Aorta (tissue), 5 donors: ENCODE measurements around the gene PTHLH. TPM values are rescaled to one million over a fixed set of nuclear protein-coding genes. Genes with fewer than 3 reads are reported as not detected.

Experiments
- ATAC-seq: fragments of 200-7000 bp; cut with Tn5 transposase; one replicate; pipeline ENCODE4 v1.9.1; 2022; ENCODE audit warnings: moderate library complexity; ENCODE audit not compliant: low FRiP score
- DNase-seq, 2 donors: peaks; one replicate each; pipeline ENCODE4 v3.0.0-alpha.2; 2020
- H3K27ac ChIP-seq, 2 donors: one replicate each; pipeline ENCODE4 v1.5.1; 2013; ENCODE audit warnings: low read length in 2 of 2, mild to moderate bottlenecking in 2 of 2, moderate library complexity in 2 of 2, control low read depth in 1 of 2, inconsistent platforms in 1 of 2, low read depth in 1 of 2
- H3K27me3 ChIP-seq, 2 donors: one replicate each; pipeline ENCODE4 v1.6.1; 2013; ENCODE audit warnings: control low read depth in 1 of 2, low read length in 1 of 2, mild to moderate bottlenecking in 1 of 2, moderate library complexity in 1 of 2; ENCODE audit not compliant: insufficient read depth in 2 of 2, control insufficient read depth in 1 of 2
- H3K36me3 ChIP-seq, 2 donors: one replicate each; pipeline ENCODE4 v1.6.1; 2013; ENCODE audit warnings: control low read depth in 1 of 2, low read length in 1 of 2, mild to moderate bottlenecking in 1 of 2; ENCODE audit not compliant: insufficient read depth in 2 of 2, control insufficient read depth in 1 of 2
- H3K4me1 ChIP-seq, 2 donors: one replicate each; pipeline ENCODE4 v1.6.1; 2013; ENCODE audit warnings: low read length in 2 of 2, control low read depth in 1 of 2, mild to moderate bottlenecking in 1 of 2, moderate library complexity in 1 of 2; ENCODE audit not compliant: insufficient read depth in 2 of 2, control insufficient read depth in 1 of 2
- H3K4me3 ChIP-seq, 2 donors: one replicate each; pipeline ENCODE4 v1.5.1; 2013; ENCODE audit warnings: low read length in 2 of 2, control low read depth in 1 of 2, mild to moderate bottlenecking in 1 of 2
- H3K9me3 ChIP-seq: one replicate; pipeline ENCODE4 v1.6.1; 2013; ENCODE audit warnings: mild to moderate bottlenecking, low read length; ENCODE audit not compliant: control insufficient read depth
- WGBS, 2 donors: extraction: QIAGEN DNeasy Blood & Tissue Kit; methylation state at CpG; one replicate each; pipeline ENCODE4 v1.1.7; 2013; 5-methylcytosine and 5-hydroxymethylcytosine counted together
- intact Hi-C, 2 donors: fragments of 100-400 bp; cut with DNase I; formaldehyde crosslinking; loops; one replicate each; pipeline versions ENCODE4 v1.14.2 to v1.15.0; 2022
- polyA plus RNA-seq, 2 donors: library from polyadenylated mRNA; stranded (reverse); fragments of 200-250 nt; gene quantifications; one replicate each; pipeline ENCODE4 v1.2.3, GENCODE V29; 2013
- total RNA-seq, 2 donors: library from RNA; stranded (reverse); fragmentation: NEBNext Ultra II Directional; extraction: Animal tissue kit (Norgen Biotek cat#: 25700); gene quantifications; one replicate each; pipeline ENCODE4 v1.2.1, GENCODE V29; 2021
- donor health status: healthy with polysubstance abuse.
- donor health status: Bipolar disorder and iron deficiency.
- donor health status: DM: no; HTN: no; CAD: no.
- donor health status: DM: no; HTN: no; CAD: no.
- donor health status: DM: yes; HTN: yes; CAD: no.

The PTHLH gene
- total and polyA plus RNA-seq, 4 donors: 2.3 to 7.1 (median 4.5) TPM

- peak; percentile 35 for ATAC-seq
- Histone ChIP-seq H3K27ac (no peak overlapping the region), H3K9me3 (no peaks in the 10 kb centered on the region), H3K4me1 (no peaks in the 10 kb centered on the region), H3K27me3 (no peaks in the 10 kb centered on the region), H3K36me3 (no peaks in the 10 kb centered on the region), H3K4me3 (peak overlapping the region; percentile 46 to 64)
- peak; percentile 56 to 81 for DNase-seq
- 2% methylated on average over 57 to 69 of the region's 69 CpGs for WGBS, 2 donors
- intact Hi-C loops: loop anchor here in 1 of 2 donors (2.0 kb wide), 1 partner anchor 202 kb away; no protein-coding TSS in a partner anchor
Measured at GRCh38 chr12:27970401-27971120, 2.0 kb downstream of the PTHLH start.

- Histone ChIP-seq H3K4me3 (peak overlapping the region; percentile 46 to 64), H3K9me3 (no peaks in the 10 kb centered on the region), H3K27me3 (no peaks in the 10 kb centered on the region), H3K36me3 (no peaks in the 10 kb centered on the region), H3K4me1 (peaks cover 0 to 1% of the 10 kb centered on the region in 2 donors), H3K27ac (no peak overlapping the region)
- WGBS, 2 donors: 1% methylated on average over 44 to 55 of the region's 55 CpGs
- DNase-seq (peak; percentile 59 to 82), ATAC-seq (peak; percentile 68)
- intact Hi-C loops: loop anchor here in 1 of 2 donors (2.0 to 5.0 kb wide), 2 partner anchors 203 to 222 kb away; partner anchors contain the start of gene CCDC91
Measured at GRCh38 chr12:27969624-27970400, 2.7 kb downstream of the PTHLH start.

GRCh38 chr12:27968972-27969623, 3.4 kb downstream of the PTHLH start:
- no peaks in the 10 kb centered on the region for H3K27me3 ChIP-seq
- WGBS, 2 donors: 2% methylated on average over 38 of the region's 38 CpGs
- H3K9me3 ChIP-seq: no peaks in the 10 kb centered on the region
- H3K27ac ChIP-seq: peak overlapping the region in 1 of 2 donors; percentile 1
- DNase-seq (peak; percentile 52 to 75), ATAC-seq (peak; percentile 42)
- H3K4me1 ChIP-seq: peaks cover 0 to 1% of the 10 kb centered on the region in 2 donors
- peak overlapping the region; percentile 46 to 64 for H3K4me3 ChIP-seq
- H3K36me3 ChIP-seq: no peaks in the 10 kb centered on the region
- intact Hi-C loops: loop anchor here in 1 of 2 donors (5.0 kb wide), 1 partner anchor 223 kb away; the partner anchor contains the start of gene CCDC91

GRCh38 chr12:27967551-27968054, 4.9 kb downstream of the PTHLH start:
- Histone ChIP-seq H3K4me1 (peaks cover 0 to 1% of the 10 kb centered on the region in 2 donors), H3K4me3 (no peak overlapping the region), H3K9me3 (no peaks in the 10 kb centered on the region), H3K27ac (no peak overlapping the region), H3K27me3 (no peaks in the 10 kb centered on the region), H3K36me3 (no peaks in the 10 kb centered on the region)
- no peak for DNase-seq
- ATAC-seq: no peak
- 59 to 62% methylated on average over 2 of the region's 2 CpGs for WGBS, 2 donors
- intact Hi-C loops: loop anchor here in 1 of 2 donors (5.0 kb wide), 1 partner anchor 225 kb away; the partner anchor contains the start of gene CCDC91

GRCh38 chr12:27966870-27967269, 5.7 kb downstream of the PTHLH start:
- intact Hi-C loops: loop anchor here in 1 of 2 donors (5.0 kb wide), 1 partner anchor 225 kb away; the partner anchor contains the start of gene CCDC91
- ATAC-seq (peak; percentile 58), DNase-seq (no peak)
- Histone ChIP-seq H3K27ac (no peak overlapping the region), H3K4me1 (peaks cover 0 to 1% of the 10 kb centered on the region in 2 donors), H3K27me3 (no peaks in the 10 kb centered on the region), H3K4me3 (no peak overlapping the region), H3K9me3 (no peaks in the 10 kb centered on the region), H3K36me3 (no peaks in the 10 kb centered on the region)
- 2 to 4% methylated on average over 2 of the region's 2 CpGs for WGBS, 2 donors

- H3K27ac ChIP-seq: no peak overlapping the region
- intact Hi-C loops: loop anchor here in 1 of 2 donors (5.0 kb wide), 1 partner anchor 226 kb away; the partner anchor contains the start of gene CCDC91
Measured at GRCh38 chr12:27965966-27966365, 6.6 kb downstream of the PTHLH start.

GRCh38 chr12:27965411-27965810, 7.1 kb downstream of the PTHLH start:
- 12 to 26% methylated on average over 1 of the region's 1 CpG for WGBS, 2 donors

More at GRCh38 chr12:27965966-27966365, 6.6 kb downstream of the PTHLH start:
- no peaks in the 10 kb centered on the region for H3K36me3 ChIP-seq
- H3K27me3 ChIP-seq: no peaks in the 10 kb centered on the region
- no peaks in the 10 kb centered on the region for H3K9me3 ChIP-seq
- no peak for ATAC-seq
- 35 to 45% methylated on average over 2 of the region's 2 CpGs for WGBS, 2 donors
- DNase-seq: no peak
- H3K4me3 ChIP-seq: no peak overlapping the region
- H3K4me1 ChIP-seq: peaks cover 0 to 1% of the 10 kb centered on the region in 2 donors

GRCh38 chr12:27964123-27964522, 8.4 kb downstream of the PTHLH start:
- ATAC-seq: no peak
- Histone ChIP-seq H3K36me3 (no peaks in the 10 kb centered on the region), H3K27me3 (no peaks in the 10 kb centered on the region), H3K27ac (no peak overlapping the region), H3K4me3 (no peak overlapping the region), H3K4me1 (peaks cover 0 to 1% of the 10 kb centered on the region in 2 donors), H3K9me3 (no peaks in the 10 kb centered on the region)
- no peak for DNase-seq
- intact Hi-C loops: no loop called here
- 34 to 48% methylated on average over 4 of the region's 4 CpGs for WGBS, 2 donors

More at GRCh38 chr12:27965411-27965810, 7.1 kb downstream of the PTHLH start:
- H3K4me3 ChIP-seq: no peak overlapping the region
- H3K27me3 ChIP-seq: no peaks in the 10 kb centered on the region
- peaks cover 0 to 1% of the 10 kb centered on the region in 2 donors for H3K4me1 ChIP-seq
- H3K9me3 ChIP-seq: no peaks in the 10 kb centered on the region
- ATAC-seq (no peak), DNase-seq (no peak)
- intact Hi-C loops: loop anchor here in 1 of 2 donors (5.0 kb wide), 1 partner anchor 227 kb away; the partner anchor contains the start of gene CCDC91
- no peaks in the 10 kb centered on the region for H3K36me3 ChIP-seq
- H3K27ac ChIP-seq: no peak overlapping the region
